GM18870 (cell line): ENCODE results near the gene FBLN7.

Experiments
- ATAC-seq: cut with Tn5 transposase; IDR thresholded peaks from one replicate; pipeline ENCODE4 v1.9.1; 2021; ENCODE audit warnings: moderate library complexity; ENCODE audit not compliant: unreplicated experiment

The FBLN7 gene

DNA sequence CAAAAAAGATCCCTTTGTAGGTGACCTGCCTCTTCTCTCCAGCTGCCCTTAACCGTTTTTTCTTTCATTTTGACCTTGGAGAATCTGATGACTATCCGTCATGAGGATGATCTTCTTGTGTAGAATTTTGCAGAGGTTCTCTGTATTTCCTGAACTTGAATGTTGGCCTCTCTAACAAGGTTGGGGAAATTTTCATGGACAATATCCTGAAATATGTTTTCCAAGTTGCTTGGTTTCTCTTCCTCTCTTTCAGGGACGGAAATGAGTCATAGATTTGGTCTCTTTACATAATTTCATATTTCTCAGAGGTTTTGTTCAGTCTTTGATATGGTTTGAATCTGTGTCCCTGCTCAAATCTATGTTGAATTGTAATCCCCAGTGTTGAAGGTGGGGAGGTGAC, 82.6 kb downstream of the FBLN7 start:
- no peak for ATAC-seq

DNA sequence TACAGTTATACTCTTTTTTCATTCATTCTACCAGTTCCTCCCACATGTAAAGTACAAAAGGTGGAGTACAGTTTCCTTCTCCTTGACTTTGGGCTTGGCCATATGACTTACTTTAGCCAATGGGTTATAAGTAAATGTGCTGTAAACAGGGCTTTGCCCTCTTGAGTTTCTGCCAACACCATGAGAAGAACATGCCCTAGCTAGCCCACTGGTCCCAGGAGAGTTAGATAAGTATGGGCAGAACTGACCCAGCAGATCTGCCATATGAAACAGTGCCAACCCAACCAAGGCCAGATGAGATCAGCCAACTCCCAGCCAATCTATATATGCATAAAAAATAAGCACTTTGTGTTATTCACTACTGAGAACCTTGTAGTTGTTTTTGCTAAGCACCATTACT, 91.2 kb downstream of the FBLN7 start:
- no peak for ATAC-seq

DNA sequence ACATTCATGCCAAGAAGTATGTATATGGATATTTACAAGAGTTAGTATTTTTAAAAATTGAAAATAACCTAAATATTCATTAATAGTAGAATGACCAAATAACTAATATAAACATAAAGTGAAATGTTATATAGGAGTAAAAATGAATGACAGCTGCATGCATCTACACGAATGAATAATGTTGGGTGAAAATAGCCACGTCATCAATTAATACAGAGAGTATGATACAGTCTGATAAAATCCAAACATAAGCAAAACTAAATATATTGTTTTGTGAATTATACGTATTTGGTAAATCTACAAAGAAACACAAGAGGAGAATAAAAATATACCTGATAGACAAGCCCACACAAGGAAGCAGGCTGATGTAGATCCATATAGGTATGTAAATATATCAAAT, 92.2 kb downstream of the FBLN7 start:
- ATAC-seq, result no peak
